T-cell (primary cell): ENCODE results near the gene MUCL3. TPM values are rescaled to one million over a fixed set of nuclear protein-coding genes. Genes with fewer than 3 reads are reported as not detected.

Experiments used
- ATAC-seq, 4 experiments: fragments of 200-7000 bp in 3 of 4; fragments of 150-1000 bp in 1 of 4; cut with Tn5 transposase; replicated peaks in 1 of 4; 1 replicate in 3 of 4; 2 replicates in 1 of 4; pipeline ENCODE4 v1.10.0; 2021; ENCODE audit warnings: moderate library complexity in 3 of 4, mild to moderate bottlenecking in 2 of 4, moderate number of reproducible peaks in 1 of 4
- CTCF ChIA-PET, 2 donors: fragments of 300-600 bp; sonication (Branson Sonifier 250); formaldehyde crosslinking; loops; one replicate each; lab custom pipeline; 2022; ENCODE audit warnings: antibody characterized with exemption in 2 of 2; lab: Charles Lee
- POLR2A ChIA-PET, 2 donors: fragments of 300-600 bp; sonication (Branson Sonifier 250); formaldehyde crosslinking; loops; one replicate each; lab custom pipeline; 2022; ENCODE audit warnings: antibody characterized with exemption in 2 of 2; lab: Charles Lee
- DNase-seq, 35 experiments: peaks; one replicate each; pipeline versions ENCODE4 v3.0.0 to v3.0.0-alpha.2; 2013 to 2023
- H3K27ac ChIP-seq: one replicate; pipeline ENCODE4 v1.5.1; 2013; ENCODE audit warnings: low read length
- H3K27me3 ChIP-seq, 2 experiments: replicated peaks in 1 of 2; 1 replicate in 1 of 2; 2 replicates in 1 of 2; pipeline versions ENCODE4 v1.6.1 to v1.7.0; 2013; ENCODE audit warnings: low read length in 1 of 2, mixed read lengths in 1 of 2; ENCODE audit not compliant: control insufficient read depth in 2 of 2, insufficient read depth in 2 of 2; ENCODE audit errors: extremely low read depth in 1 of 2
- H3K36me3 ChIP-seq, 2 donors: 1 replicate in 1 of 2; 2 replicates in 1 of 2; pipeline versions ENCODE4 v1.6.1 to v1.7.0; 2013; ENCODE audit warnings: low read length in 1 of 2; ENCODE audit not compliant: control insufficient read depth in 2 of 2, insufficient read depth in 1 of 2; ENCODE audit errors: extremely low read depth in 1 of 2
- H3K4me1 ChIP-seq, 2 experiments: 1 replicate in 1 of 2; 2 replicates in 1 of 2; pipeline versions ENCODE4 v1.6.1 to v1.7.0; 2013; ENCODE audit warnings: low read length in 2 of 2, mixed read lengths in 1 of 2; ENCODE audit not compliant: insufficient read depth in 2 of 2, control insufficient read depth in 1 of 2; ENCODE audit errors: extremely low read depth in 1 of 2
- H3K4me3 ChIP-seq, 2 donors: 1 replicate in 1 of 2; 2 replicates in 1 of 2; pipeline versions ENCODE4 v1.5.1 to v1.7.0; 2013; ENCODE audit warnings: mild to moderate bottlenecking in 2 of 2, low read length in 1 of 2, moderate library complexity in 1 of 2; ENCODE audit not compliant: control insufficient read depth in 1 of 2; ENCODE audit errors: extremely low read depth in 1 of 2
- H3K9me3 ChIP-seq: 2 replicates; pipeline ENCODE4 v1.7.0; 2013
- H3K27ac Mint-ChIP-seq, 2 donors: one replicate each; pipeline ENCODE4 v1.8.0; 2020 to 2021; ENCODE audit warnings: mild to moderate bottlenecking in 2 of 2, mixed read lengths in 2 of 2
- H3K27me3 Mint-ChIP-seq, 2 donors: one replicate each; pipeline ENCODE4 v1.8.0; 2021 to 2022; ENCODE audit warnings: mixed read lengths in 2 of 2
- H3K36me3 Mint-ChIP-seq: one replicate; pipeline ENCODE4 v1.8.0; 2021; ENCODE audit warnings: mixed read lengths
- H3K4me1 Mint-ChIP-seq, 3 donors: one replicate each; pipeline ENCODE4 v1.8.0; 2020 to 2022; ENCODE audit warnings: mixed read lengths in 3 of 3, mild to moderate bottlenecking in 1 of 3
- H3K4me3 Mint-ChIP-seq, 3 donors: one replicate each; pipeline ENCODE4 v1.8.0; 2020 to 2022; ENCODE audit warnings: mild to moderate bottlenecking in 3 of 3, mixed read lengths in 3 of 3, moderate library complexity in 3 of 3
- H3K9me3 Mint-ChIP-seq, 3 donors: one replicate each; pipeline ENCODE4 v1.8.0; 2020 to 2022; ENCODE audit warnings: mixed read lengths in 3 of 3
- WGBS: methylation state at CpG from one replicate; pipeline ENCODE4 v1.1.5; 2013; ENCODE audit warnings: missing lambda C conversion rate; ENCODE audit not compliant: insufficient coverage; 5-methylcytosine and 5-hydroxymethylcytosine counted together
- total RNA-seq, 35 experiments: library from RNA in 6 of 35; stranded (reverse) in 6 of 35; fragments of 120-200 nt in 1 of 35; gene quantifications; one replicate each; pipeline versions ENCODE4 v1.2.1 to v1.2.4 and lab custom pipeline; 2013 to 2026

The MUCL3 gene
- total RNA-seq, 5 donors from 2014 or later (not counting 1 experiment from before 2014, with no cell fraction given): 0.09 TPM; not detected in 4

- Histone ChIP-seq H3K4me1 (no peaks in the 10 kb centered on the region), H3K9me3 (no peaks in the 10 kb centered on the region), H3K4me3 (no peak overlapping the region), H3K36me3 (no peaks in the 10 kb centered on the region), H3K27me3 (peaks cover 2 to 17% of the 10 kb centered on the region in 2 experiments), H3K27ac (no peak overlapping the region)
- Mint-ChIP-seq H3K4me1 (no peaks in the 10 kb centered on the region), H3K36me3 (no peaks in the 10 kb centered on the region), H3K27ac (no peak overlapping the region), H3K4me3 (no peak overlapping the region), H3K9me3 (no peaks in the 10 kb centered on the region), H3K27me3 (peaks cover 10 to 17% of the 10 kb centered on the region in 2 donors)
- 91% methylated on average over 2 of the region's 4 CpGs for WGBS
- CTCF ChIA-PET: no interaction called here
- DNase-seq: no peak
- POLR2A ChIA-PET: no interaction called here
- ATAC-seq: no peak
These were observed 32.0 kb downstream of the MUCL3 start for GRCh38 chr6:30972816-30973215.

- Histone ChIP-seq H3K27me3 (peaks cover 2 to 19% of the 10 kb centered on the region in 2 experiments), H3K4me3 (no peak overlapping the region), H3K9me3 (no peaks in the 10 kb centered on the region), H3K36me3 (no peaks in the 10 kb centered on the region), H3K4me1 (no peaks in the 10 kb centered on the region), H3K27ac (no peak overlapping the region)
- ATAC-seq: no peak
- no peak overlapping the region for H3K27ac Mint-ChIP-seq
- H3K9me3 Mint-ChIP-seq: no peaks in the 10 kb centered on the region
- no CpG with 5 or more reads among the region's 4 CpGs for WGBS
- ChIA-PET CTCF (interaction anchor here (0.6 to 0.7 kb wide), 2 partner anchors 124 to 390 kb away, joined by 3 to 4 read pairs; no protein-coding TSS in a partner anchor), POLR2A (no interaction called here)
- H3K36me3 Mint-ChIP-seq: no peaks in the 10 kb centered on the region
- DNase-seq: no peak
- peaks cover 18 to 21% of the 10 kb centered on the region in 2 donors for H3K27me3 Mint-ChIP-seq
- no peaks in the 10 kb centered on the region for H3K4me1 Mint-ChIP-seq
- no peak overlapping the region for H3K4me3 Mint-ChIP-seq
These were observed 33.9 kb downstream of the MUCL3 start for GRCh38 chr6:30974490-30975252.

- Mint-ChIP-seq H3K36me3 (no peaks in the 10 kb centered on the region), H3K4me3 (no peak overlapping the region), H3K9me3 (no peaks in the 10 kb centered on the region), H3K4me1 (peaks cover 0 to 8% (median 0%) of the 10 kb centered on the region in 3 donors), H3K27ac (no peak overlapping the region), H3K27me3 (peaks cover 33 to 35% of the 10 kb centered on the region in 2 donors)
- no peaks in the 10 kb centered on the region for H3K4me1 ChIP-seq
- H3K4me3 ChIP-seq: no peak overlapping the region
- POLR2A ChIA-PET: no interaction called here
- no peak for DNase-seq
- CTCF ChIA-PET: no interaction called here
- peaks cover 5 to 30% of the 10 kb centered on the region in 2 experiments for H3K27me3 ChIP-seq
- no peaks in the 10 kb centered on the region for H3K9me3 ChIP-seq
- H3K36me3 ChIP-seq: no peaks in the 10 kb centered on the region
- WGBS: no CpG with 5 or more reads among the region's 1 CpG
- H3K27ac ChIP-seq: no peak overlapping the region
- no peak for ATAC-seq
These were observed 38.4 kb downstream of the MUCL3 start for GRCh38 chr6:30979141-30979540.

- Histone ChIP-seq H3K36me3 (no peaks in the 10 kb centered on the region), H3K27ac (no peak overlapping the region), H3K9me3 (no peaks in the 10 kb centered on the region), H3K4me1 (no peaks in the 10 kb centered on the region), H3K4me3 (no peak overlapping the region), H3K27me3 (peaks cover 5 to 30% of the 10 kb centered on the region in 2 experiments)
- Mint-ChIP-seq H3K9me3 (no peaks in the 10 kb centered on the region), H3K36me3 (no peaks in the 10 kb centered on the region), H3K4me3 (no peak overlapping the region), H3K27me3 (peaks cover 35% of the 10 kb centered on the region in 2 donors), H3K4me1 (peaks cover 0 to 8% (median 0%) of the 10 kb centered on the region in 3 donors), H3K27ac (no peak overlapping the region)
- CTCF ChIA-PET: no interaction called here
- POLR2A ChIA-PET: no interaction called here
- ATAC-seq (no peak), DNase-seq (no peak)
- no CpG with 5 or more reads among the region's 4 CpGs for WGBS
These were observed 38.9 kb downstream of the MUCL3 start for GRCh38 chr6:30979690-30980089.

- Mint-ChIP-seq H3K4me3 (no peak overlapping the region), H3K4me1 (peaks cover 0 to 8% (median 0%) of the 10 kb centered on the region in 3 donors), H3K27me3 (peaks cover 39% of the 10 kb centered on the region in 2 donors), H3K36me3 (no peaks in the 10 kb centered on the region), H3K27ac (no peak overlapping the region), H3K9me3 (no peaks in the 10 kb centered on the region)
- H3K27me3 ChIP-seq: peaks cover 5 to 24% of the 10 kb centered on the region in 2 experiments
- ATAC-seq: no peak
- WGBS: 47% methylated on average over 10 of the region's 13 CpGs
- ChIA-PET CTCF (interaction anchor here in 1 of 2 donors (0.6 kb wide), 1 partner anchor 281 kb away, joined by 4 read pairs; no protein-coding TSS in a partner anchor), POLR2A (interaction anchor here (0.5 to 0.6 kb wide), 2 partner anchors 26 to 215 kb away, joined by 4 read pairs; no protein-coding TSS in a partner anchor)
- no peaks in the 10 kb centered on the region for H3K36me3 ChIP-seq
- no peaks in the 10 kb centered on the region for H3K4me1 ChIP-seq
- no peak overlapping the region for H3K4me3 ChIP-seq
- H3K27ac ChIP-seq: no peak overlapping the region
- DNase-seq: no peak
- no peaks in the 10 kb centered on the region for H3K9me3 ChIP-seq
These were observed 41.4 kb downstream of the MUCL3 start for GRCh38 chr6:30981942-30982772.

- CTCF ChIA-PET: no interaction called here
- no peak within 1 kb of the TSS for H3K4me3 ChIP-seq
- WGBS: 72% methylated on average over 4 of the region's 6 CpGs
- no peaks in the 10 kb centered on the region for H3K9me3 Mint-ChIP-seq
- H3K36me3 Mint-ChIP-seq: no peaks in the 10 kb centered on the region
- no peaks in the 10 kb centered on the region for H3K4me1 ChIP-seq
- H3K27ac ChIP-seq: no peak within 1 kb of the TSS
- H3K9me3 ChIP-seq: no peaks in the 10 kb centered on the region
- H3K4me1 Mint-ChIP-seq: peaks cover 0 to 8% (median 0%) of the 10 kb centered on the region in 3 donors
- H3K27ac Mint-ChIP-seq: no peak within 1 kb of the TSS
- H3K27me3 ChIP-seq: peaks cover 5 to 27% of the 10 kb centered on the region in 2 experiments
- H3K36me3 ChIP-seq: no peaks in the 10 kb centered on the region
- peaks cover 32 to 34% of the 10 kb centered on the region in 2 donors for H3K27me3 Mint-ChIP-seq
- H3K4me3 Mint-ChIP-seq: no peak within 1 kb of the TSS
- ATAC-seq (no peak), DNase-seq (no peak)
- POLR2A ChIA-PET: no interaction called here
These were observed 42.7 kb downstream of the MUCL3 start, which contains the start of gene MUC21 for GRCh38 chr6:30983439-30983838. MUC21 (plus strand) TSS chr6:30983718; CDS start chr6:30983959, 241 bp downstream.
